ENCODE results near the gene UBTF.

The UBTF gene

GRCh38 chr17:44164476-44164875 lies 55.0 kb downstream of the UBTF start:
- no peak for DNase-seq

DNA sequence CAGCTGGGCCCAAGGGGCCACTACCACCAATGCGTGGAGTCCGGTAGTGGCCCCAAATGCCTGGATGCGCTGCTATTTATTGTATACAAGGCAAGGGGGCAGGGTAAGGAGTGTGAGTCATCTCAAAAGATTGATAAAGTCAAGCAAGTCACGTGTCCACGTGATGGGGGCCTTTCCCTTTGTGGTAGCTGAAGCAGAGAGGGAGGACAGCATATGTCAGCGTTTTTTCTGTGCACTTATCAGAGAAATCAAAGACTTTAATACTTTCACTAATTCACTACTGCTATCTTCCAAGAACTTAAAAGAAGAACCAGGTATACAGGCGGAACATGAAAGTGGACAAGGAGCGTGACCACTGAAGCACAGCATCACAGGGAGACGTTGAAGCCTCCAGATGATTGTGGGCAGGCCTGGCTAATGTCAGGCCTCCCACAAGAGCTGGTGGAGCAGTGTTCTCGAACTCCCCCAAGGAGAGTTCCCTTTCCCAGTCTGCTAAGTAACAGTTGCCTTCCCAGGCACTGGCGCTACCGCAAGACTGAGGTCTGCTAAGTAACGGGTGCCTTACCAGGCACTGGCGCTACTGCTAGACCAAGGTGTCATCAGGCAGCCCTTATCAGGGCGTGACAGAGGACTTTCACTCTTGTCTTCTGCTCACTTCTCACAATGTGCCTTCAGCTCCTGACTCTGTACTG lies 59.8 kb downstream of the UBTF start:
- DNase-seq: no peak

DNA sequence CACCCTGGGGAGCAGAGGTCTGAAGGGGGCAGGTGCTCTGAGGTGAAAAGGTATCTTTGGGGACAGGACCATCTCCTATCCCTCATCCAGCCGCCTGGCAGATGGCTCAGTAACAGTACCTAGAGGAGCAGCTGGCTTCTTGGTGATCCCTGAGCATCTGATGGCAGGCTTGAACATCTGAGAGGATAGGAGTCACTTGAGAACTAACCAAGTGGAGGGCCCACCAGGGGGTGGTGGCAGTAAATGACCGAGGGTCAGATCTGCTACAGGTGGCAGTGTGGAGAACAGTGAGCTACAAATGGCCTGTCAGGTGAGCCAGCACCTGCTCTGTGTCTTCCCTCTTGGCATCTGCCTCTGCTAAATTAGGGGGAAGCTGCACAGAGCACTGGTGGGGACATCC lies 64.0 kb downstream of the UBTF start:
- no peak for DNase-seq

Data from NCI-H1092 (cell line).